ENCODE measurements around the gene NFATC1.

Gene NFATC1

DNA sequence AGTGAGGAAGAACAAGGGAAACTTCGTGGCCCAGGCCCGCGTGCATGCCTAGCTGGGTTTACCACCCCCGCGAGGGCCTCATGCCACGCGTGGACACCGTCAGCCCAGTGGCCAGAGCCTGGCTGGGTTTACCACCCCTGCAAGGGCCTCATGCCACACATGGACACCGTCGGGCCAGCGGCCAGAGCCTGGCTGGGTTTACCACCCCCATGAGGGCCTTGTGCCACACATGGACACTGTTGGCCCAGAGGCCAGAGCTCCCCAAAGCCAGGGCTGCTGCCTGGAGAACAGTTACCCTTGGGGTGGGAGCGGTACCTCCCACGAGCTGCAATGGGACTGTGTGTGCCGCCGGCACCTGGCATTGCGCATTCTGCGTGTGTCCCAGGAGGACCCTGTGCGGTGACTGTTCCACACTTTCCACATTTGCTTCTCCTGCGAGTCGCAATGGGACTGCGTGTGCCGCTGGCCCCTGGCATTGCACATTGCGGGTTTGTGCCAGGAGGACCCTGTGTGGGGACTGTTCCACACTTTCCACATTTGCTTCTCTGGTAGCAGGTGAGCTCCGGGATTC lies 178.3 kb downstream of the NFATC1 start:
- H3K36me3 ChIP-seq (ENCODE audit: control insufficient read depth, insufficient read depth, low read length) = no peaks in the 10 kb centered on the region
- H3K4me3 ChIP-seq (ENCODE audit: insufficient read depth, low read depth, low read length, poor library complexity, severe bottlenecking) = no peak overlapping the region
- H3K4me1 ChIP-seq (ENCODE audit: control insufficient read depth, insufficient read depth, low read length, poor library complexity, severe bottlenecking) = no peaks in the 10 kb centered on the region
- H3K27ac ChIP-seq (ENCODE audit: insufficient read depth, low read length, poor library complexity, severe bottlenecking) = no peak overlapping the region
- H3K9me3 ChIP-seq (ENCODE audit: control insufficient read depth, low read length) = peaks cover 12% of the 10 kb centered on the region
- no peak for DNase-seq
- no peaks in the 10 kb centered on the region for H3K27me3 ChIP-seq (replicated peaks; ENCODE audit: control insufficient read depth, insufficient read depth, low read length, poor library complexity, severe bottlenecking)

DNA sequence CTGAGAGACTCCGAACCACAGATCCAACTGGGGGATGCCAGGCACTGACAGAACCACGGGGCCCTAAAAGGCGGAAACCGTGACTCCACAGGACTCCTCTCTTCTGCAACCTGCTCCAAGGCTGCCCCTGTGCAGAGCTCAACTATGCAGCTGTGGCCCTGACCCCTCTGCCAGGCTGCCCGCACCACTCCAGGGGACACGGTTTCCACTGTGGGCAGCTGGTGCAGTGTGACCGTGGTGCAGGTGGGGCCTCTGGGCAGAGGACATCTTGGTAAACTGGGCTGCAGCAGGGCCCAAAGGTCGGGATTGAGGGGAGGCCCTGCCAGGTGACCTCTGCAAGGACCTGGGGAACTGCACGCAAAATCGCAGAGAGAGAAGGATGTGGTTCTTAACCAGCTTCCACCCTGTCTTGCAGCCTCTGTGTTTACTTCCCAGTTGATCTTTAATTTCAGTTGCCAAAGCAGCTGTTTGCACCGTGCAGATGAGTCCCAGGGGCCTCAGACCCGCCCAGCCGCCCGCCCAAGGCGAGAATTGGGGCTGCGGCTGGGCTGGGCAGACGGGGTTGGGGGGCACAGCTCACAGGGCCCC lies 179.3 kb downstream of the NFATC1 start:
- peaks cover 12% of the 10 kb centered on the region for H3K9me3 ChIP-seq (ENCODE audit: control insufficient read depth, low read length)
- no peak for DNase-seq
- H3K27me3 ChIP-seq (replicated peaks; ENCODE audit: control insufficient read depth, insufficient read depth, low read length, poor library complexity, severe bottlenecking) = no peaks in the 10 kb centered on the region
- H3K36me3 ChIP-seq (ENCODE audit: control insufficient read depth, insufficient read depth, low read length) = no peaks in the 10 kb centered on the region
- no peak overlapping the region for H3K4me3 ChIP-seq (ENCODE audit: insufficient read depth, low read depth, low read length, poor library complexity, severe bottlenecking)
- no peaks in the 10 kb centered on the region for H3K4me1 ChIP-seq (ENCODE audit: control insufficient read depth, insufficient read depth, low read length, poor library complexity, severe bottlenecking)
- H3K27ac ChIP-seq (ENCODE audit: insufficient read depth, low read length, poor library complexity, severe bottlenecking) = no peak overlapping the region

DNA sequence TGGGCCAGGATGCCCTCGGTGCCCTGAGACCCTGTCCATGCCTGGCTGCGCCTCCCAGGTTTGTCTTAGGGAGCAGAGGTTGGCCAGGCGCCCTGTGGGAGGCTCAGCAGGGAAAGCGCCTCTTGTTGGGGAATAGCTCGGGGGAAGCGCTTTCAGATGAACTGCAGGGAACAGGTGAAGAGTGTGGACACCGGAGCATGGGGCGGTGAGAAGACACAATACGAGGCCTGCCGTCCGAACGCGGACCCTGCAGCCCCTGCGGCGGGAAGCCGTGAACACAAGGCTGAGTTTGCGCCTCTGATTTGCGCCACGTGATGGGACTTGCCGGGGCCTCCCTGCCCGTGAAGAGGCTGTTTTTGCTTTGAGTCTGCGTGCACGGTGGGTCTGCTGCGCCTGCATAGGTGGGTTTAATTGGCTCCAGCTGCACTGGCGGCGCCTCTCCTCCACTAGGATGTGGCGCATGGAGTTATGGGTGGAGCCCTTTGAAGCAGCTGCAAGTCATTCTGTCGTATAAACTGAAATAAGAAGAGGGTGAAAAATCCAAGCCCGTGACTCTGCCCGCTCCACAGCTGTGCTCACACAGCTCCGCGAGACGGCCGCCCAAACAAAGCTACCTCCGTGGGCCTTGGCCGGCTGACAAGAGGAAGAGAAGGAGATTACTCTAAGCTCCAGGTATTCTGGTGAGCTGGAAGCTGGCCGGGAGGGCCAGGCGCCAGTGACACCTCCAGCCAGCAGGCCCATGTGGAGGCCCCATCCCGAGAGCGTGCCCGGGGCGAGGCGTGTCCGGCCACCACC lies 180.4 kb downstream of the NFATC1 start:
- Histone ChIP-seq H3K4me1 (ENCODE audit: control insufficient read depth, insufficient read depth, low read length, poor library complexity, severe bottlenecking) (no peaks in the 10 kb centered on the region), H3K4me3 (ENCODE audit: insufficient read depth, low read depth, low read length, poor library complexity, severe bottlenecking) (no peak overlapping the region), H3K36me3 (ENCODE audit: control insufficient read depth, insufficient read depth, low read length) (no peaks in the 10 kb centered on the region), H3K27me3 (replicated peaks; ENCODE audit: control insufficient read depth, insufficient read depth, low read length, poor library complexity, severe bottlenecking) (no peaks in the 10 kb centered on the region), H3K27ac (ENCODE audit: insufficient read depth, low read length, poor library complexity, severe bottlenecking) (no peak overlapping the region), H3K9me3 (ENCODE audit: control insufficient read depth, low read length) (peaks cover 12% of the 10 kb centered on the region)
- DNase-seq = no peak

- H3K4me1 ChIP-seq (ENCODE audit: control insufficient read depth, insufficient read depth, low read length, poor library complexity, severe bottlenecking) = no peaks in the 10 kb centered on the region
- no peak overlapping the region for H3K4me3 ChIP-seq (ENCODE audit: insufficient read depth, low read depth, low read length, poor library complexity, severe bottlenecking)
- H3K27me3 ChIP-seq (replicated peaks; ENCODE audit: control insufficient read depth, insufficient read depth, low read length, poor library complexity, severe bottlenecking) = no peaks in the 10 kb centered on the region
- H3K27ac ChIP-seq (ENCODE audit: insufficient read depth, low read length, poor library complexity, severe bottlenecking) = no peak overlapping the region
- no peak for DNase-seq
- H3K9me3 ChIP-seq (ENCODE audit: control insufficient read depth, low read length) = peaks cover 12% of the 10 kb centered on the region
- no peaks in the 10 kb centered on the region for H3K36me3 ChIP-seq (ENCODE audit: control insufficient read depth, insufficient read depth, low read length)
Measured at GRCh38 chr18:79576686-79577351, 181.1 kb downstream of the NFATC1 start.

DNA sequence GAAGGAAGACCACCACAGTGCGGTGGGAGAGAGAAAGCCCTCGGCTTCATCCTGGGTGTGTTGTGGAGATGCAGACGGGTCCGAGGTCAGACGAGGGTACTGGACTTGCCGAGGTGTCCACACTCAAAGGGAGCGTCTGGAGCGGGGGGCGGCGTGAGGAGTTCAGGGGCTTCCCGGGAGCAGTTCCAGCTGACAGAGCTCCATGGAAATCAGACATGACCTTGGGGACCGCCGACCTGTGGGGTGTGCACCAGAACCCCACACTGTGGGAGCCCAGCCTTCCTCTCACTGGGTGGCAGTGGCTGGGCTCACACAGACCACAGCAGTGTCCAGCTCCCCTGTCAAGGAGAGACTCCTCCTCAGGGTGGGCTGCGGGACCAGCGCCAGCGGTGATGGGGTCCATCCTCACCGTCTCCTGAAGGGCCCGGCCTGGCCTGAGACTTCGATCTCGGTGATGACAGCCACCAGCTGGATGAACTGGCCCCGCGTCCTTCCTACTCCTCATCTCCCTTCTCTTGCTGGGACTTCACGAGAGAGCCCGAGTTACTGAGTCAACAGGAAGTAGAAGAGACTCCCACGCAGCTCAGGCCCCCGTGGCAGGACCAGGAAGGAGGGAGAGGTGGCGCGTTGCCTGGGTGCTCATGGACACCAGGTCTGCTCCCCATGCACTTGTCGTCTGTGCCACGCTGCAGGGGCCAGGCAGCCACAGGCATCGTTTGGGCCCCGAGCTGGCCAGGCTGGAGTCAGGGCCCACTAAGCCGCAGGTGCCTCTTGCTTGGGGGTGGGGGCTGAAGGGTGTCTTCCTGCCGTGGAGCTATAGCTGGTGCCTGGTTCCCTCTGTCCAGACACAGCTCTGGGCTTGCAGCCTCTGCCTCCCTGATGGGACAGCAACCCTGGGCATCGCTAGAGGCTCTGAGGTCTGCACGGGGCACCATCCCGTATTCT lies 182.0 kb downstream of the NFATC1 start:
- DNase-seq = no peak
- no peak overlapping the region for H3K27ac ChIP-seq (ENCODE audit: insufficient read depth, low read length, poor library complexity, severe bottlenecking)

DNA sequence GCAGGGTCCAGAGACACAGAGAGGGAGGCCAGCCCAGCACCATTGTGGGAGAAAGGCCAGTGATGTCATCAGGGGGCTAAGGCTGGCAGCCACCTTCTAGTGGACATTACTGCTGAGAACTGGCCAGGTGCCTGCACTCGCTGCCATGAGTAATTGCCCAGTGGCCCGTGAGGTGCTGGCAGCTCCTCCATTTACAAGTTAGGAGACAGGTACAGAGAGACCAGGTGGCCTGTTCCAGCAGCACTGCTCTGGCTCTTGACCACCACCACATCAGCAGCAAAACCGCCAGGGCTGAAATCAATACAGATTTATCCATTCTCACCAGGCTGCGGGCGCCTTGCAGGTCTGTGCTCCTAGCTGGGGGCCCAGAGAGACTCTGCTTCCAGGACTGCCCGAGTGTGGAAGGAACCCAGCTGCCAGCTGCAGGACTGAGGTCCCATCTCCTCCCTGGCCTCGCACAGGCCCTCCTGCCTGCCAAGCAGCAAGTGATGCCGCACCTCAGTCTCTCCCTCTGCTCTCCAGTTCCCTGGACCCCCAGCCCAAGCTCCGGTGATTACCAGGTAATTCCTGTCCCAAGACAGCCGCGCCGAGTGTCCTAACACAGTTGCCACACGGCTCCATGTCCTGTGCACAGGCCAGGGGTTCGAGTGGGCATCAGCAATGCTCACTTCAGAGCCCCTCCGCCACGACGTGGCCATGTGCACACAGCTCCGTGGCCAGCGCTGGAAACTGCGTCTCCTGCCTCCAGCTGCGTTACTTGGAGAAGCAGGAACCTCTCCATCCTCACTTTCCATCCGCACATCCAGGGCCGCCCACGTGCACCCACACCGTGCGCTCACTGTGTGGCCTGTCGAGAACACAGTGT lies 182.9 kb downstream of the NFATC1 start:
- Histone ChIP-seq H3K36me3 (ENCODE audit: control insufficient read depth, insufficient read depth, low read length) (no peaks in the 10 kb centered on the region), H3K27ac (ENCODE audit: insufficient read depth, low read length, poor library complexity, severe bottlenecking) (no peak overlapping the region), H3K4me3 (ENCODE audit: insufficient read depth, low read depth, low read length, poor library complexity, severe bottlenecking) (no peak overlapping the region), H3K9me3 (ENCODE audit: control insufficient read depth, low read length) (peaks cover 4% of the 10 kb centered on the region), H3K27me3 (replicated peaks; ENCODE audit: control insufficient read depth, insufficient read depth, low read length, poor library complexity, severe bottlenecking) (no peaks in the 10 kb centered on the region), H3K4me1 (ENCODE audit: control insufficient read depth, insufficient read depth, low read length, poor library complexity, severe bottlenecking) (no peaks in the 10 kb centered on the region)
- no peak for DNase-seq

More for the DNA sequence above, 182.0 kb downstream of the NFATC1 start:
- Histone ChIP-seq H3K4me3 (ENCODE audit: insufficient read depth, low read depth, low read length, poor library complexity, severe bottlenecking) (no peak overlapping the region), H3K36me3 (ENCODE audit: control insufficient read depth, insufficient read depth, low read length) (no peaks in the 10 kb centered on the region), H3K4me1 (ENCODE audit: control insufficient read depth, insufficient read depth, low read length, poor library complexity, severe bottlenecking) (no peaks in the 10 kb centered on the region), H3K9me3 (ENCODE audit: control insufficient read depth, low read length) (peaks cover 12% of the 10 kb centered on the region), H3K27me3 (replicated peaks; ENCODE audit: control insufficient read depth, insufficient read depth, low read length, poor library complexity, severe bottlenecking) (no peaks in the 10 kb centered on the region)
